Heart right ventricle (tissue), 16 donors: Measurements from ENCODE around the gene PSMB4. TPM values are rescaled to one million over a fixed set of nuclear protein-coding genes. Genes with fewer than 3 reads are reported as not detected.
"Not testable (repeated sequence)": the region's sequence is repeated elsewhere in the genome, so short reads cannot be mapped to it uniquely, and the experiment has no call there.

ENCODE experiments used
- ATAC-seq, 8 donors: fragments of 200-7000 bp; cut with Tn5 transposase; one replicate each; pipeline ENCODE4 v1.9.1; 2020; ENCODE audit warnings: mild to moderate bottlenecking in 8 of 8, moderate library complexity in 8 of 8, moderate number of reproducible peaks in 1 of 8
- DNase-seq, 2 donors: peaks; one replicate each; pipeline ENCODE4 v3.0.0-alpha.2; 2020
- H3K27ac ChIP-seq, 10 donors: fragments of 200-600 bp; sonication (generic) in 2 of 10; one replicate each; pipeline versions ENCODE4 v1.5.0 to v1.8.0; 2020 to 2022; ENCODE audit warnings: mild to moderate bottlenecking in 3 of 10
- H3K27me3 ChIP-seq, 7 donors: fragments of 200-600 bp; one replicate each; pipeline ENCODE4 v1.8.0; 2021 to 2022; ENCODE audit warnings: mild to moderate bottlenecking in 2 of 7
- H3K36me3 ChIP-seq, 9 donors: fragments of 200-600 bp; sonication (generic) in 1 of 9; one replicate each; pipeline versions ENCODE4 v1.5.0 to v1.8.0; 2020 to 2022; ENCODE audit warnings: mild to moderate bottlenecking in 2 of 9
- H3K4me1 ChIP-seq, 9 donors: fragments of 200-600 bp; sonication (generic) in 1 of 9; one replicate each; pipeline versions ENCODE4 v1.5.0 to v1.8.0; 2020 to 2022; ENCODE audit warnings: mild to moderate bottlenecking in 4 of 9
- H3K4me3 ChIP-seq, 10 donors: fragments of 200-600 bp; sonication (generic) in 2 of 10; one replicate each; pipeline versions ENCODE4 v1.5.0 to v1.8.0; 2020 to 2022; ENCODE audit warnings: mild to moderate bottlenecking in 7 of 10, moderate library complexity in 2 of 10
- H3K9me3 ChIP-seq, 11 donors: fragments of 200-600 bp in 10 of 11; sonication (generic) in 2 of 11; one replicate each; pipeline versions ENCODE4 v1.5.0 to v1.8.0; 2013 to 2022; ENCODE audit warnings: mild to moderate bottlenecking in 2 of 11, control low read depth in 1 of 11, moderate library complexity in 1 of 11
- WGBS, 2 donors: extraction: QIAGEN DNeasy Blood & Tissue Kit; methylation state at CpG; one replicate each; pipeline ENCODE4 v1.1.7; 2013; ENCODE audit warnings: inconsistent platforms in 1 of 2; 5-methylcytosine and 5-hydroxymethylcytosine counted together
- intact Hi-C, 10 donors: fragments of 100-400 bp; cut with DNase I; formaldehyde crosslinking; loops; one replicate each; pipeline versions ENCODE4 v1.11.1 to v1.14.2; 2022
- long read RNA-seq, 3 donors: library from polyadenylated mRNA; unstranded; transcript quantifications; one replicate each; pipeline ENCODE4 v2.0.0, GENCODE V29; 2020 to 2021
- polyA plus RNA-seq, 2 donors: library from polyadenylated mRNA; stranded (reverse); fragments of 200-250 nt; gene quantifications; one replicate each; pipeline ENCODE4 v1.2.3, GENCODE V29; 2013
- total RNA-seq, 10 donors: library from RNA; stranded (reverse); fragmentation: NEBNext Ultra II Directional in 3 of 10; extraction: Animal tissue kit (Norgen Biotek cat#: 25700) in 3 of 10; gene quantifications; one replicate each; pipeline versions ENCODE4 v1.2.1 to v1.2.4, GENCODE V29; 2021 to 2023
- TF ChIP-seq, protein P1 (sequence below), 9 donors: fragments of 200-600 bp; sonication (generic) in 2 of 9; IDR thresholded peaks; one replicate each; pipeline versions ENCODE4 v1.5.0 to v1.8.0; 2021 to 2022; ENCODE audit warnings: antibody characterized with exemption in 9 of 9, mild to moderate bottlenecking in 5 of 9, moderate library complexity in 1 of 9
- donor health status: Arrhythmogenic right ventricular cardiomyopathy.
- donor health status: ischemic (EF 13 %, LVEDD 7.1; RV severe dilation, severe dysfunction).
- donor health status: healthy with polysubstance abuse.
- donor health status: DM: no; HTN: yes; CAD: no.
- donor health status: DM: no; HTN: no; CAD: no.
- donor health status: ischemic (EF 25% LVEDD 6.9; RV normal size, moderate dysfunction).
- donor health status: ischemic (EF 25% LVEDD 5.7; RV mildly dilated, moderate dysfunction).
- donor health status: healthy.
- donor health status: DM: yes; HTN: yes; CAD: no.
- donor health status: Ischemic cardiomyopathy.
- donor health status: ischemic (EF 35%, LVEDD 5.7; RV mildly dilated, moderate dysfunction).
- donor health status: nonischemic (EF 11% LVEDD 7.7; RV severe dilation, severe dysfunction).
- donor health status: DM: yes; HTN: yes; CAD: no.
- donor health status: PGD.
- donor health status: ischemic (EF 29% LVEDD 5.4; RV normal size, mild dysfunction).
- donor health status: nonischemic (EF 23%, LVEDD 6.1; RV moderate dilation, normal function).

PSMB4 gene
- total RNA-seq (100 to 1,000 TPM; 169 to 241 (median 203) TPM), polyA plus RNA-seq (100 to 1,000 TPM; 343 to 441 TPM)
- long read RNA-seq, donor 1, transcript PSMB4-201 (7 exons, 964 nt): major isoform, 23 of 27 reads
- long read RNA-seq, donor 1, partial matches to known transcripts: 2 of 27 reads
- long read RNA-seq, donor 1, other reads (novel, unspliced or antisense): 1 of 27 reads
- long read RNA-seq, donor 2, transcript PSMB4-201 (7 exons, 964 nt): major isoform, 35 of 40 reads
- long read RNA-seq, donor 2, partial matches to known transcripts: 2 of 40 reads
- long read RNA-seq, donor 2, other reads (novel, unspliced or antisense): 3 of 40 reads
- long read RNA-seq, donor 3, transcript PSMB4-201 (7 exons, 964 nt): major isoform, 15 of 27 reads
- long read RNA-seq, donor 3, partial matches to known transcripts: 3 of 27 reads
- long read RNA-seq, donor 3, other reads (novel, unspliced or antisense): 9 of 27 reads

DNA sequence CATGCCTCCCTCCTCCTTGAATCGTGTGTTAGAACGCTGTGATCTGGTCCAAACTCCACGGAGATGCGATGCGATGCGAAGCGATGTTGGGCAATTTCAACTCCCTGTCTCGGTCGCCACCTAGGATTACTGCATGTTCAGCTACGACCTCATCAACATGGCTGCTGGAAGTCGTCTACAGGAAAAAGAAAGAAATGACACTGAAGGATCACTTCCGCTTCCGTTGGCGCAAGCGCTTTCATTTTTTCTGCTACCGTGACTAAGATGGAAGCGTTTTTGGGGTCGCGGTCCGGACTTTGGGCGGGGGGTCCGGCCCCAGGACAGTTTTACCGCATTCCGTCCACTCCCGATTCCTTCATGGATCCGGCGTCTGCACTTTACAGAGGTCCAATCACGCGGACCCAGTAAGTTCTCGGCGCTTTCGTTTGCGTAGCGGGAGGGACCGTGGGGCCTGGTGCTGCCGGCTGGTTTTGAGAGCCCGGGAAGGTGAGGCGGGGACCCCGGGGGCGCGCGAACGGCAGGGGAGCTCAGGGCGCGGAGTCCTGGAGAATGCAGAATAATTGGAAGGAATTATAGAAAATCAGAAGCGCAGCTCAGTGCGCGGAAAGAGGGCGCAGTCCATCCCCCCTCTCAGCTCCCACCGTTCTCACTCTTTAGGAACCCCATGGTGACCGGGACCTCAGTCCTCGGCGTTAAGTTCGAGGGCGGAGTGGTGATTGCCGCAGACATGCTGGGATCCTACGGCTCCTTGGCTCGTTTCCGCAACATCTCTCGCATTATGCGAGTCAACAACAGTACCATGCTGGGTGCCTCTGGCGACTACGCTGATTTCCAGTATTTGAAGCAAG, at the start of gene PSMB4:
TSS of gene PSMB4 (plus strand) at position 250 of the 848 bp plus-strand sequence. CDS start at position 265, 15 bp downstream.
- intact Hi-C loops: loop anchor here (1.0 to 10.0 kb wide), 11 partner anchors 37 to 205 kb away; partner anchors contain the start of genes RFX5 (in 4 of the 10), PIP5K1A (in 1 of the 10), VPS72 (in 1 of the 10) and ZNF687 (in 1 of the 10)
- TF ChIP-seq, protein P1, sequence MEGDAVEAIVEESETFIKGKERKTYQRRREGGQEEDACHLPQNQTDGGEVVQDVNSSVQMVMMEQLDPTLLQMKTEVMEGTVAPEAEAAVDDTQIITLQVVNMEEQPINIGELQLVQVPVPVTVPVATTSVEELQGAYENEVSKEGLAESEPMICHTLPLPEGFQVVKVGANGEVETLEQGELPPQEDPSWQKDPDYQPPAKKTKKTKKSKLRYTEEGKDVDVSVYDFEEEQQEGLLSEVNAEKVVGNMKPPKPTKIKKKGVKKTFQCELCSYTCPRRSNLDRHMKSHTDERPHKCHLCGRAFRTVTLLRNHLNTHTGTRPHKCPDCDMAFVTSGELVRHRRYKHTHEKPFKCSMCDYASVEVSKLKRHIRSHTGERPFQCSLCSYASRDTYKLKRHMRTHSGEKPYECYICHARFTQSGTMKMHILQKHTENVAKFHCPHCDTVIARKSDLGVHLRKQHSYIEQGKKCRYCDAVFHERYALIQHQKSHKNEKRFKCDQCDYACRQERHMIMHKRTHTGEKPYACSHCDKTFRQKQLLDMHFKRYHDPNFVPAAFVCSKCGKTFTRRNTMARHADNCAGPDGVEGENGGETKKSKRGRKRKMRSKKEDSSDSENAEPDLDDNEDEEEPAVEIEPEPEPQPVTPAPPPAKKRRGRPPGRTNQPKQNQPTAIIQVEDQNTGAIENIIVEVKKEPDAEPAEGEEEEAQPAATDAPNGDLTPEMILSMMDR (IDR thresholded peaks at IDR 0.05): peak in 6 of 9 donors; percentile 10 to 65 (median 49)

DNA sequence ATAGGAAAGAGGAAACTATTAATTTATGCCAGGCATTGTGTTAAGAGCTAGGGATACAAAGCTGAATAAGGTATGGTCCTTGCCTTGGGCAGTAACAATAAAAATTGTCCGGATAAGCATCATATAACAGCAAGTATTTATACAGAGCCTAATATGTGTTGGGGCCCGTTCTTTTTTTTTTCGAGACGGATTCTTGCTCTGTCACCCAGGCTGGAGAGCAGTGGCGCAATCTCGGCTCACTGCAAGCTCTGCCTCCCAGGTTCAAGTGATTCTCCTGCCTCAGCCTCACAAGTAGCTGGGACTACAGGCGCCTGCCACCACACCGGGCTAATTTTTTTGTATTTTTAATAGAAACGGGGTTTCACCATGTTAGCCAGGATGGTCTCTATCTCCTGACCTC, 49.0 kb upstream of the PSMB4 start:
- H3K27ac ChIP-seq, H3K27me3 ChIP-seq, H3K36me3 ChIP-seq, intact Hi-C loops, DNase-seq, ATAC-seq, H3K4me3 ChIP-seq: not testable (repeated sequence)
- 94 to 96% methylated on average over 9 of the region's 9 CpGs for whole genome bisulfite sequencing, 2 donors
- Histone ChIP-seq H3K4me1 (peaks cover 0 to 20% (median 13%) of the 10 kb centered on the region in 9 donors), H3K9me3 (peaks cover 0 to 21% (median 0%) of the 10 kb centered on the region in 11 donors)

More for the DNA sequence above, at the start of gene PSMB4:
- Histone ChIP-seq H3K27ac (peak within 1 kb of the TSS; percentile 73 to 94 (median 91)), H3K27me3 (no peaks in the 10 kb centered on the region), H3K9me3 (peaks cover 0 to 3% (median 0%) of the 10 kb centered on the region in 11 donors), H3K36me3 (peaks cover 0 to 43% (median 34%) of the 10 kb centered on the region in 9 donors), H3K4me1 (peaks cover 7 to 20% (median 15%) of the 10 kb centered on the region in 9 donors), H3K4me3 (peak within 1 kb of the TSS; percentile 72 to 99 (median 86))
- ATAC-seq (peak; percentile 89 to 97 (median 96)), DNase-seq (peak; percentile 64 to 93)
- WGBS, 2 donors: 0% methylated on average over 63 of the region's 63 CpGs

DNA sequence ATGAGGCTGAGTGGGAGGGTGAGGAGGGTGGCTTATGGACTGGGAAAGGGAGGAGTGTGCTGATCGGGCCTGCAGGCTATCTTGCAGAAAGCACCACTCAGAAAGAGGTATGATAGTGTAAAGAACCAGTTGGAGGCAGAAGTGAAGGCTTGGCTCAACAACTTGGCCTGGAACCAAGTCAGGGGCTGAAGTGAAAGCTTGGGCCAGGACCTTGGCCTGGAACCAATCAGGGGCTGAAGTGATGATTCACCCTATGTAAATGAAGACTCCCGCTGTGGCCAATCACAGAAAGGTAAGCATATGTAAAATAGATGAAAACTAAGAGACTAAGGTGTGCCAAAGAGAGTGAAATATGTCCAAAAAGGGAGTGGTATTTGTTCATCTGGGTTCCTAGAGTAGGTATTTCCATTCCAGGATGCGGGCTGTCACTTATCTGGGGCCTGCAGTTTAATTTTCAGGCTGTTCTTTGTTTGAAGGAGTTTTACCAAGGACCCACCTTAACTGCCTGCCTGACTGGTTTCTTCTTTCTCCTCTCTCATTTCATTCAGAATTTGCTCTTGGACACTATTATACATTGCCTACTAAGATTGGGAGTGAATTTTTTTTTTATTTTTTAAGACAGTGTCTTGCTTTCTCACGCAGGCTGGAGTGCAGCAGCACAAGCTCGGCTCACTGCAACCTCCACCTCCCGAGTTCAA, 47.2 kb upstream of the PSMB4 start:
- Histone ChIP-seq H3K27me3 (no peaks in the 10 kb centered on the region), H3K9me3 (peaks cover 0 to 21% (median 0%) of the 10 kb centered on the region in 11 donors), H3K36me3 (no peaks in the 10 kb centered on the region), H3K4me3 (no peak overlapping the region), H3K27ac (no peak overlapping the region), H3K4me1 (peaks cover 0 to 8% (median 6%) of the 10 kb centered on the region in 9 donors)
- 85 to 87% methylated on average over 6 of the region's 6 CpGs for WGBS, 2 donors
- TF ChIP-seq, protein P1 (IDR thresholded peaks at IDR 0.05): no peak
- intact Hi-C loops: no loop called here
- no peak for ATAC-seq
- no peak for DNase-seq

DNA sequence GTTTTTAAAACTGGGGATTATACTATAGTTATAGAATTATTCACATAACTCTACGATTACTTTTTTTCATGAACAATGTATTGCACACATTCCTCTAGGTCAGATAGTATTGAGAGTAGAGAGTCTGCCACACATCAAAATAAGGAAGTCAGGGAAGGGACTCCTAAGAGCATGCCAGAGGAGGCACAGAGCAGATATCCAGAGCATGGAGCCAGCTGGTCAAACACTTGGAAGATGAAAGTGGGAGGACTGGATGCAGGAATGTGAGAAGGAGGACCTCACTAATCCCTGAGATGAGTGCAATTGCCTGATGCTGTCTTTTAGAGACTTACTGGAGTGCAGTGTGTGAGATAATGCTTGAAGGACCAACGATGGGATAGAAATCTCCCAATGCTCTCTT, 42.7 kb upstream of the PSMB4 start:
- no peaks in the 10 kb centered on the region for H3K4me1 ChIP-seq
- DNase-seq (no peak), ATAC-seq (no peak)
- no peak overlapping the region for H3K4me3 ChIP-seq
- peaks cover 0 to 8% (median 0%) of the 10 kb centered on the region in 11 donors for H3K9me3 ChIP-seq
- H3K27me3 ChIP-seq: no peaks in the 10 kb centered on the region
- TF ChIP-seq, protein P1 (IDR thresholded peaks at IDR 0.05): no peak
- no peak overlapping the region for H3K27ac ChIP-seq
- WGBS, 2 donors: 44 to 48% methylated on average over 2 of the region's 2 CpGs
- intact Hi-C loops: no loop called here
- no peaks in the 10 kb centered on the region for H3K36me3 ChIP-seq
